ENCODE measurements around the gene FIGN. TPM values are rescaled to one million over a fixed set of nuclear protein-coding genes. Genes with fewer than 3 reads are reported as not detected.

FIGN gene
- total RNA-seq, 1 donor from 2014 or later = 12.1 TPM

DNA sequence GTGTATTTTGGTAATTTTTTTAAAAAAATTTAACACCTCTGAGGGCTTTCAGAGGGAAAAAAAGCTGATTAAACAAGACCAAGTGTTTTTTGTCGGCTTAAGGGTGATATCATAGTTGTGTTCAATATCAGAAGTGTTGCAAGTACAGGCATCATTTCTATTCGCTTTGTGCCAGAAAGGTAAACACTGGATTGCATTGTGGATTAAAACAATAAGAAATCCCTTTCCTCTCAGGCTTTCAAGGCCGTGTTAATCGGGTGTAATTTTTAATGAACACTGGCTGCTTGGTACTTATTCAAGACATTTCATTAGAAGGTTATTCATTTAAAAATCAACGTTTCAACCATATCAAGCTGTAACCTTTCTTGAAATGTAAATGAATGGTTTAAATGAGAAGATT, 18.3 kb downstream of the FIGN start:
- peak overlapping the region; percentile 82 for H3K27ac Mint-ChIP-seq (ENCODE audit: unreplicated experiment)
- H3K4me3 Mint-ChIP-seq (ENCODE audit: unreplicated experiment) = peak overlapping the region; percentile 52
- no peaks in the 10 kb centered on the region for H3K36me3 Mint-ChIP-seq (ENCODE audit: low read depth)
- peaks cover 39% of the 10 kb centered on the region for H3K4me1 Mint-ChIP-seq (ENCODE audit: low read depth)
- TF ChIP-seq, protein P1, sequence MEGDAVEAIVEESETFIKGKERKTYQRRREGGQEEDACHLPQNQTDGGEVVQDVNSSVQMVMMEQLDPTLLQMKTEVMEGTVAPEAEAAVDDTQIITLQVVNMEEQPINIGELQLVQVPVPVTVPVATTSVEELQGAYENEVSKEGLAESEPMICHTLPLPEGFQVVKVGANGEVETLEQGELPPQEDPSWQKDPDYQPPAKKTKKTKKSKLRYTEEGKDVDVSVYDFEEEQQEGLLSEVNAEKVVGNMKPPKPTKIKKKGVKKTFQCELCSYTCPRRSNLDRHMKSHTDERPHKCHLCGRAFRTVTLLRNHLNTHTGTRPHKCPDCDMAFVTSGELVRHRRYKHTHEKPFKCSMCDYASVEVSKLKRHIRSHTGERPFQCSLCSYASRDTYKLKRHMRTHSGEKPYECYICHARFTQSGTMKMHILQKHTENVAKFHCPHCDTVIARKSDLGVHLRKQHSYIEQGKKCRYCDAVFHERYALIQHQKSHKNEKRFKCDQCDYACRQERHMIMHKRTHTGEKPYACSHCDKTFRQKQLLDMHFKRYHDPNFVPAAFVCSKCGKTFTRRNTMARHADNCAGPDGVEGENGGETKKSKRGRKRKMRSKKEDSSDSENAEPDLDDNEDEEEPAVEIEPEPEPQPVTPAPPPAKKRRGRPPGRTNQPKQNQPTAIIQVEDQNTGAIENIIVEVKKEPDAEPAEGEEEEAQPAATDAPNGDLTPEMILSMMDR (IDR thresholded peaks at IDR 0.05) = no peak
- H3K27me3 Mint-ChIP-seq (ENCODE audit: low read depth) = no peaks in the 10 kb centered on the region
- no peaks in the 10 kb centered on the region for H3K9me3 Mint-ChIP-seq (ENCODE audit: low read depth)
- no peak for DNase-seq (ENCODE audit: low spot score)

DNA sequence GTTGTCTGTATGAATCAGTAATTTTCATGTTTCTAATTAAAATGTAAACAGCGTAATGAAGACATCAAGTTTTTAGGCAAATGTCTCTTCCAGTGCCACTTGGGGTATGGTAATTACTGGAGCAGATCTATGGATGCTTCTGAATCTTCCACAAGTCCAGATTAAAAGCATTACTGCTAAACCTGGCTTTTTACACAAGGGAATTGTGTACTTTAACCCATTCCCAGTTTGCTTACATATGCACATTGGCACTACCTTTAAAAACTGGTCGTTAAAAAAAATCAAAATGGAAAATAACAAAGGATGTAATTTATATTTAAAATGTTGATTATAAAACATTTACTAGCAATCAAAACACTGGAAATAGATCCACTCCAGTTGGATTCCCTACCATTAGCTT, 19.7 kb downstream of the FIGN start:
- peaks cover 35% of the 10 kb centered on the region for H3K4me1 Mint-ChIP-seq (ENCODE audit: low read depth)
- DNase-seq (ENCODE audit: low spot score) = no peak
- H3K27me3 Mint-ChIP-seq (ENCODE audit: low read depth) = no peaks in the 10 kb centered on the region
- no peak overlapping the region for H3K27ac Mint-ChIP-seq (ENCODE audit: unreplicated experiment)
- H3K4me3 Mint-ChIP-seq (ENCODE audit: unreplicated experiment) = no peak overlapping the region
- TF ChIP-seq, protein P1 (IDR thresholded peaks at IDR 0.05) = no peak
- no peaks in the 10 kb centered on the region for H3K9me3 Mint-ChIP-seq (ENCODE audit: low read depth)
- H3K36me3 Mint-ChIP-seq (ENCODE audit: low read depth) = no peaks in the 10 kb centered on the region

DNA sequence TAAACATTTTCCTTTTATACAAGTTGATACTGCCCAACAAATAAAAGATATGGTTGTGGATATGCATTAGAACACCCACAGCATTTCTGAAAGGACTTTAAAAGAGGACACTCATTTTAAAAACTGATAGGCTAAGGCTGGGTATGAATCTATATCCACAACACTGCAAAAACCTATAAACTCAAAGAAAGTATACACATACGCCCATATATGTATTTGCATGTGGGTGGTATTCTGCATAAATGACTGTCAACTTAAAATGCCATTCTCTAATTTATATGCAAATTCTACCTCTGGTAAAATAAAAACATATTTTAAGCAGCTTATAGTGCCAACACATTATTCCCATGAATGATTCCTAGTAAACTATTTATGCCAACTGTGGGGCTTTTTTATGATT, 20.1 kb downstream of the FIGN start:
- Mint-ChIP-seq H3K27ac (ENCODE audit: unreplicated experiment) (no peak overlapping the region), H3K4me1 (ENCODE audit: low read depth) (peaks cover 35% of the 10 kb centered on the region), H3K27me3 (ENCODE audit: low read depth) (no peaks in the 10 kb centered on the region)

DNA sequence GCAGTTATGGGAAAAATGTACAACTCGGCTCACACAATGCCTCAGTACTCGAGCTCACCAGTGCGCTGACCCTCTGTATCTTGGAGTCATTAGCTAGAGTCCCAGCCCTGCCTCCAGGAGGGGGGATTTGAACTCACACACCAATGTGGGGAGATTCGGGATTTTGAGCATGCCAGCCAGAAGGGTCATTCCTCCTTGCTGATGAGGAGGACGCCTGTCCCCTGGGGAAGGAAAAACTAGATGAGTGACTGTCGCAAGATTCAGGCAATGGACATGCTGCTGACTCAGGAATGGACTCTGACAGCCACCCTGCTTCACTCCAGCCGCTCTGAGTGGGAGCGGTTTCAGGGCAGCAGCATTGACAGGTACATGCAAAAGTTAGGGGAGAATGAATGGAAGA, 20.6 kb downstream of the FIGN start:
- Mint-ChIP-seq H3K9me3 (ENCODE audit: low read depth) (no peaks in the 10 kb centered on the region), H3K4me3 (ENCODE audit: unreplicated experiment) (no peak overlapping the region), H3K27me3 (ENCODE audit: low read depth) (no peaks in the 10 kb centered on the region), H3K4me1 (ENCODE audit: low read depth) (peaks cover 35% of the 10 kb centered on the region), H3K36me3 (ENCODE audit: low read depth) (no peaks in the 10 kb centered on the region), H3K27ac (ENCODE audit: unreplicated experiment) (no peak overlapping the region)
- TF ChIP-seq, protein P1 (IDR thresholded peaks at IDR 0.05) = no peak
- DNase-seq (ENCODE audit: low spot score) = no peak

More for the DNA sequence above, 20.1 kb downstream of the FIGN start:
- Mint-ChIP-seq H3K9me3 (ENCODE audit: low read depth) (no peaks in the 10 kb centered on the region), H3K4me3 (ENCODE audit: unreplicated experiment) (no peak overlapping the region), H3K36me3 (ENCODE audit: low read depth) (no peaks in the 10 kb centered on the region)
- TF ChIP-seq, protein P1 (IDR thresholded peaks at IDR 0.05) = no peak
- no peak for DNase-seq (ENCODE audit: low spot score)

DNA sequence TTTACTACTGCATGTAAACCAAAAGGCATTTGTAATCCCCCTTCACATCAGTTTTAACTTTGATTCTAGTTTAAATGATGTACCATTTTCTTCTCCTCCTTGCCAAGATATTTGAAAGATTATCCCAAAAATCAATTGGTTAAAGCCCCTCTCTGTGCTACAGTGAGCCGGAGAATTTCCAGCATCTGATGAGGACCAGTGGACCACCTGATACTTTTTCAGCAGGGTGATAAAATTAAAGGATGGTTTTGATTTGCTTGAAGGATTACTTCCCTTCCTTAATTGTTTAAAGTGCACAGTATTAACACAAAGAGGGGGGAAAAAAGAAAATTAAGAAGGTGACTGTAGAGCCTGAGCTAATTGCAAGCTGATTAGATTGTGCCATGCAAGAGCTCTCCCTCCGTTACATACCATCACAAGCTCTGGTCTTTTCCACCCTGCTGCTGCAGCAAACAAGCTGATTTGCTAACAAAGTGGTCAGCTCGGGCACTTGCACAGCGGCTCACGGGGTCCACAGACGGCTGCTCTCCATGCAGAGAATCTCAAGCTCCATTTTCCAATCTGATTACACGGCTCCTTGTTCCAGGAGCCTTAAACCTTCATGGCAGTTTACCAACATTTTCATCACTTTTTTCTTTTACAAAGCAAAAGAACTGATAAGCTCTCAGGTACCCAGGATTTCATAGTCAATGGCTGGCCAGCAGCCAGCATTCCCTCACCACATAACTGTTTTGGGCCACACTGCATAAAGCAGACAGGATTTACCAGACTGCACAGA, 22.1 kb downstream of the FIGN start:
- Mint-ChIP-seq H3K36me3 (ENCODE audit: low read depth) (no peaks in the 10 kb centered on the region), H3K27me3 (ENCODE audit: low read depth) (no peaks in the 10 kb centered on the region), H3K27ac (ENCODE audit: unreplicated experiment) (no peak overlapping the region), H3K4me3 (ENCODE audit: unreplicated experiment) (no peak overlapping the region), H3K9me3 (ENCODE audit: low read depth) (no peaks in the 10 kb centered on the region), H3K4me1 (ENCODE audit: low read depth) (peaks cover 30% of the 10 kb centered on the region)
- TF ChIP-seq, protein P1 (IDR thresholded peaks at IDR 0.05) = no peak
- no peak for DNase-seq (ENCODE audit: low spot score)
